ENCODE measurements around the gene PERM1. TPM values are rescaled to one million over a fixed set of nuclear protein-coding genes. Genes with fewer than 3 reads are reported as not detected.

Gene PERM1
- total RNA-seq, 2 experiments from 2014 or later: not detected

DNA sequence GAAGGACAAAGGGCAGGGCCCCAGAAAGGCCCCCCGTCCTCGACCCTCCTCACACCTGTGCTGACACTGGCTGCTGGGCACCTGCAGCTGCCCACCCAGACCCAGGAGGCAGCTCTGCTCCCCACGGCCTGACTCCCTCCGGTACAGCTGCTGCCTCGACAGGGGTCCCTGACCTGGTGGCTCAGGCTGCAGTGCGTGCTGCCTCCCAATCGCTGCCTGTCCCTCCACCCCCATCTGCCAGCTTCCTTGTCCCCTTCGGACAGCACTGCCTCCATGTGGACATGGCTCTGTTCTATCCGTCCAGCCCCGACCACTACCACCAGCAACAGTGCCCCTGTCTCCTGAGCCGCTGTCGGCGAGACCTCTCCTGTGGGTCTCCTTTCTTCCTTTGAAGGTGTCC lies 27.0 kb downstream of the PERM1 start:
- peaks cover 4% of the 10 kb centered on the region; the same call in 1 of the 2 replicates for H4K20me1 ChIP-seq (ENCODE audit: insufficient read depth, low read length)
- intact Hi-C loops (cut with micrococcal nuclease; ENCODE audit: unreplicated experiment): no loop called here
- POLR2A ChIA-PET: no interaction called here

DNA sequence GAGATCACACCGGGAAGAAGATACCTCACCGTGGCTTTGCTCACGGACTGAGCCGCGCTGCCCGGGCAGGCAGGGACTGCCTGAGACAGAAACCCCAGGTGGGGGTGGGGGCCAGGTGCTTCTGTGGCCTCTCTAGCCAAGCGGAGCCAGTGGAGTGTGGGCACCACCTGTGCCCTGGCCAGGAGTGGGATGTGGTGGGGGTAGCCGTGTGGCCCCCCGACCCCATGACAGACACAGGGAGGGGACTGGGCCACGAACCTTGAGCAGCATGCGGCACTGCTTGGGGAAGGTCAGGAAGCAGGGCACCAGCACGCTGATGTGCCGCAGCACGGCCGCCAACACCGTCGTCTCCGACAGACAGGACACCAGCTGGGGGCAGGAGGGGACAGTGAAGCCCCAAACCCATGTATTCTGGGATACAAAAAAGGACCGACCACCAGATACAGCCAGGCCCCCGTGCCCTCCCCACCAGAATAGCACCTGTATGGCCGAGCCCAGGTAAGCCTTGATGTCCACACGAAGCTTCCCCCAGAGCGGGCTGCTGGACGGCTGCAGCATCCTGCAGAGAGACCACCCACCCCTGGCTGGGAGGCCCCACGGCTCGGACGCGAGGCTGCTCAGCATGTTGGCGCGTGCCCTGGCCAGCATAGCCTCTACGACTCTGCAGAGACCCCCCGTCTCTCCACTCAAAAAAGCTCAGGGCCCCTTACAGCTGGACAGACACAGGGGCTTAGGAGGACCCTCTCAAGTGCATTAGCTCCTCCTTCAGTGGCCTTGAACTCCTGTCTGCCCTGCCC lies 28.2 kb downstream of the PERM1 start:
- Histone ChIP-seq H3K9me2 (ENCODE audit: insufficient read depth, low read length) (no peaks in the 10 kb centered on the region), H3K4me3 (ENCODE audit: low read depth, low read length, poor library complexity, severe bottlenecking) (no peak overlapping the region), H3K4me2 (ENCODE audit: low read length) (no peak overlapping the region), H2AFZ (ENCODE audit: low read length) (no peak overlapping the region), H3K27ac (ENCODE audit: low read depth, low read length, poor library complexity, severe bottlenecking) (no peak overlapping the region), H3K4me1 (ENCODE audit: insufficient read depth, low read length, poor library complexity, severe bottlenecking) (peaks cover 10% of the 10 kb centered on the region), H3K36me3 (ENCODE audit: insufficient read depth, low read length) (peaks cover 84% of the 10 kb centered on the region), H3K79me2 (ENCODE audit: insufficient read depth, low read depth, low read length) (peaks cover 17% of the 10 kb centered on the region), H3K9me3 (ENCODE audit: low read length) (no peaks in the 10 kb centered on the region), H4K20me1 (ENCODE audit: insufficient read depth, low read length) (peaks cover 4% of the 10 kb centered on the region; the same call in 1 of the 2 replicates)
- ChIA-PET CTCF (ENCODE audit: unreplicated experiment) (no interaction called here), POLR2A (no interaction called here)
- no peak for TF ChIP-seq EZH2phosphoT487 (IDR thresholded peaks at IDR 0.05; ENCODE audit: borderline replicate concordance, low read depth, low read length)
- TF ChIP-seq, protein P1, sequence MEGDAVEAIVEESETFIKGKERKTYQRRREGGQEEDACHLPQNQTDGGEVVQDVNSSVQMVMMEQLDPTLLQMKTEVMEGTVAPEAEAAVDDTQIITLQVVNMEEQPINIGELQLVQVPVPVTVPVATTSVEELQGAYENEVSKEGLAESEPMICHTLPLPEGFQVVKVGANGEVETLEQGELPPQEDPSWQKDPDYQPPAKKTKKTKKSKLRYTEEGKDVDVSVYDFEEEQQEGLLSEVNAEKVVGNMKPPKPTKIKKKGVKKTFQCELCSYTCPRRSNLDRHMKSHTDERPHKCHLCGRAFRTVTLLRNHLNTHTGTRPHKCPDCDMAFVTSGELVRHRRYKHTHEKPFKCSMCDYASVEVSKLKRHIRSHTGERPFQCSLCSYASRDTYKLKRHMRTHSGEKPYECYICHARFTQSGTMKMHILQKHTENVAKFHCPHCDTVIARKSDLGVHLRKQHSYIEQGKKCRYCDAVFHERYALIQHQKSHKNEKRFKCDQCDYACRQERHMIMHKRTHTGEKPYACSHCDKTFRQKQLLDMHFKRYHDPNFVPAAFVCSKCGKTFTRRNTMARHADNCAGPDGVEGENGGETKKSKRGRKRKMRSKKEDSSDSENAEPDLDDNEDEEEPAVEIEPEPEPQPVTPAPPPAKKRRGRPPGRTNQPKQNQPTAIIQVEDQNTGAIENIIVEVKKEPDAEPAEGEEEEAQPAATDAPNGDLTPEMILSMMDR (conservative IDR thresholded peaks at IDR 0.05; ENCODE audit: low read length): no peak
- intact Hi-C loops (cut with micrococcal nuclease; ENCODE audit: unreplicated experiment): no loop called here
- no peak for DNase-seq (ENCODE audit: low spot score)
- BruUV-seq (replicated peaks): no TSS peak

More for the DNA sequence above, 27.0 kb downstream of the PERM1 start:
- TF ChIP-seq, protein P1 (conservative IDR thresholded peaks at IDR 0.05; ENCODE audit: low read length): no peak
- TF ChIP-seq EZH2phosphoT487 (IDR thresholded peaks at IDR 0.05; ENCODE audit: borderline replicate concordance, low read depth, low read length): no peak
- Histone ChIP-seq H3K4me1 (ENCODE audit: insufficient read depth, low read length, poor library complexity, severe bottlenecking) (peaks cover 10% of the 10 kb centered on the region), H2AFZ (ENCODE audit: low read length) (no peak overlapping the region), H3K4me3 (ENCODE audit: low read depth, low read length, poor library complexity, severe bottlenecking) (no peak overlapping the region), H3K36me3 (ENCODE audit: insufficient read depth, low read length) (peaks cover 72% of the 10 kb centered on the region), H3K27ac (ENCODE audit: low read depth, low read length, poor library complexity, severe bottlenecking) (no peak overlapping the region), H3K9me3 (ENCODE audit: low read length) (no peaks in the 10 kb centered on the region), H3K9me2 (ENCODE audit: insufficient read depth, low read length) (no peaks in the 10 kb centered on the region), H3K79me2 (ENCODE audit: insufficient read depth, low read depth, low read length) (peaks cover 20% of the 10 kb centered on the region), H3K4me2 (ENCODE audit: low read length) (no peak overlapping the region)
- BruUV-seq (replicated peaks): no TSS peak
- no peak for DNase-seq (ENCODE audit: low spot score)
- CTCF ChIA-PET (ENCODE audit: unreplicated experiment): no interaction called here

DNA sequence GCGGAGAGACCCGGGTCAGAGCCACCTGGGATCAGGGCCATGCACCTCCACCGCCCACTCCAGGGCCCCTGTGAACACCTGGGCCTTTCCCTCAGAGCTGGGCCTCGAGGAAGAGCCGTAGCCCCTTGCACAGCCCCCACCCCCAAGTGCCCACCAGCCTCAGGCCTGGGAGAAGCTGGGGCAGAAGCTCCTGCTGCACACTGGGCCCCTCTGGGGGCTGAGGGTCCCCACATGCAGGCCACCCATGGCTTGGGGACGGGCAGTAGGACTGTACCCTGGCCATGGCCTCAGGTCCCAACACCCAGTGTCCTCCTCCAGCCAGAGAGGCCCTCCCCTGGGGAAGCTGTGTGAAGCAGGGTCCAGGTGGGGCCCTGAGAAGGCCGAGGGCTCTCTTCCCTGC lies 29.3 kb downstream of the PERM1 start:
- Histone ChIP-seq H4K20me1 (ENCODE audit: insufficient read depth, low read length) (peaks cover under 1% of the 10 kb centered on the region; the same call in 1 of the 2 replicates), H3K9me2 (ENCODE audit: insufficient read depth, low read length) (no peaks in the 10 kb centered on the region), H3K9me3 (ENCODE audit: low read length) (no peaks in the 10 kb centered on the region), H3K4me2 (ENCODE audit: low read length) (no peak overlapping the region), H3K79me2 (ENCODE audit: insufficient read depth, low read depth, low read length) (peaks cover 5% of the 10 kb centered on the region), H3K4me1 (ENCODE audit: insufficient read depth, low read length, poor library complexity, severe bottlenecking) (peaks cover 4% of the 10 kb centered on the region), H3K27ac (ENCODE audit: low read depth, low read length, poor library complexity, severe bottlenecking) (no peak overlapping the region), H3K4me3 (ENCODE audit: low read depth, low read length, poor library complexity, severe bottlenecking) (no peak overlapping the region), H2AFZ (ENCODE audit: low read length) (no peak overlapping the region), H3K36me3 (ENCODE audit: insufficient read depth, low read length) (peaks cover 94% of the 10 kb centered on the region)
- POLR2A ChIA-PET: no interaction called here
- CTCF ChIA-PET (ENCODE audit: unreplicated experiment): no interaction called here
- no TSS peak for BruUV-seq (replicated peaks)
- no peak for DNase-seq (ENCODE audit: low spot score)
- intact Hi-C loops (cut with micrococcal nuclease; ENCODE audit: unreplicated experiment): no loop called here
- TF ChIP-seq EZH2phosphoT487 (IDR thresholded peaks at IDR 0.05; ENCODE audit: borderline replicate concordance, low read depth, low read length): no peak
- TF ChIP-seq, protein P1 (conservative IDR thresholded peaks at IDR 0.05; ENCODE audit: low read length): no peak
